ENCODE results near the gene ZFP92. TPM values are rescaled to one million over a fixed set of nuclear protein-coding genes. Genes with fewer than 3 reads are reported as not detected.

The ZFP92 gene
- total RNA-seq, 1 donor from 2014 or later, result 0.25 TPM

DNA sequence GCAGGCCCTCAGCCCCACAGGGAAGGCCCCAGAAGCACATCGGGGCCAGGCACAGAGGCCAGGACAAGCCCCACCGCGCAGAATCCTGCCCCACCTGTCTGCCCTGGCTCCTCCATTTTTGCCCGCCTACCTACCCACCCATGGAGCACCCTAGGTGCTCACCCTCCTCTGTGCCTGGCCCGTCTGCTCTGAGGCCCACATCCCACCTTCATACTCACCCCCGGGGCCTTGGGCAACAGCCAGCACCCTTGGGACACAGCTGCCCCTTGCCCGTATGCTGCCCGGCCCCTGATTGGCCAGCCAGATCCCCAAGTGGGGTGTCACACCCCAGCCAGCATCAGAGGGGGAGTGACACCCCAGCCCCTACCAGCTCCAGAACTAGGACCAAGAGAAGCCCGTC, 45.4 kb downstream of the ZFP92 start:
- Histone ChIP-seq H3K4me1 (no peaks in the 10 kb centered on the region), H3K4me3 (no peak overlapping the region), H3K27me3 (no peaks in the 10 kb centered on the region), H3K9me3 (no peaks in the 10 kb centered on the region), H3K36me3 (no peaks in the 10 kb centered on the region), H3K27ac (no peak overlapping the region)
- DNase-seq (ENCODE audit: extremely low spot score in 2 of 2), result no peak
- intact Hi-C loops (cut with DNase I), result no loop called here
- TF ChIP-seq CTCF (IDR thresholded peaks at IDR 0.05), result no peak
- TF ChIP-seq POLR2A (IDR thresholded peaks at IDR 0.05), result no peak
- no peak for TF ChIP-seq POLR2AphosphoS5 (IDR thresholded peaks at IDR 0.05; ENCODE audit: insufficient read depth in 1 of 2, low read depth in 1 of 2)

DNA sequence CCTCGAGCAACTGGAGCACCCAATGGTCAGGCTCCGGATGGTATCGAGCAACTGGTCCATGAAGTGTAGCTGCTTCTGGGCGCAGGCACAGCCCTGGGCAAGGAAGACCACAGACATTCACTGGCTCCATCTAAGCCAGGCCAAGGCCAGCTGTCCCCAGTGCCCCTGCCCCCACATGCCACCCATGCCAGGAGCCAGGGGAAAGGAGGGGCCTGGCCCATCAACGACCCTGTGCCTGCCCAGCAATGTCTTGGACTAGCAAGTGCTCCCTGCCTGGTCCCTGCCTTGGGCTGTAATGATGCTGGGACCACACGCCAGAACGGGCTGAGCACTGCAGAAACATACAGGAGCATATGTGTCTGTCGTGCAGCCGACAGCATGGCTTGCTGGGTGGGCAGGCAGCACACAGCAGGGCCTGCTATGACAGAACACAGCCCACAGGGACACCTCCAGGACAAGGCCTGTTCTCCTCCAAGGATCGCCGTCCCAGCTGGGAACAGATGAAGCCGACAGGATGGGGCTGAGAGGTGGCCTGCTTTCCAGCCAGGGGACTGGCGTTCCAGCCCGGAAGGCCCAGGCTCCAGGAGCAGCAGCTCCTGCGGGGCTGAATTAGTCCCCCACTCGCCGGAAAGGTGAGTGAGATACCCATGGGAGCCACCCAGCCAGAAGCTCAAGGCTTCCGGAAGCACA, 46.0 kb downstream of the ZFP92 start:
- H3K36me3 ChIP-seq, result no peaks in the 10 kb centered on the region
- H3K27me3 ChIP-seq, result no peaks in the 10 kb centered on the region
- no peaks in the 10 kb centered on the region for H3K4me1 ChIP-seq

DNA sequence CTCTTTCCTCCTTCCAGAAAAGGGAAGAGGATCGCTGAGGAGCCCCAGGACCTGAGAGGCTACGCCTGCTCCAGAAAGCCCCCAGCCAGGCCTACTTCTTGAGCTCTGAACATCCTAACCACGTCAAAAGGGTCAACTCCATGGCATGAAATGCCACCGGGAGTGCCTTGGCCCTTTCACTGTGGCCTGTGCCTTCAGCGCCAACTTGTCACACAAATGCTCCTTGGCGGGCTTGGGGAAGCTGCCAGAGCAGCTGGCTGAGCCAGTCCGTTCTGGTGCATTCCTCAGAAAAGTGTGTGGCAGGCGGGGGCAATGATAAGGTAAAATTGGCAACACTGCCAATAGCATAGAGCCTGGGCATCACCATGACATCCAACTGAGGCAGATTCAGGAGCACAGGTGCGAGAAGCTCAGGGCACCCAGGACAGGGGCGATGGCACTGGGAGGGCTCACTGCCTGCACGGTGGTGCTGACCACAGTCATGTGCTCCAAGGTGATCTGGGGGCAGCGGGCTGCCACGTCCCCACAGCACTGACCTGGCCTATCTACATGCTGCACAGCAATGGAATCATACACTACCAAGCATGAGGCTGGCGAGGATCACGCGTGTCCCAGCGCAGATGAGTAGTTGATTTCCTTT, 46.7 kb downstream of the ZFP92 start:
- no peaks in the 10 kb centered on the region for H3K9me3 ChIP-seq
- no peaks in the 10 kb centered on the region for H3K27me3 ChIP-seq
- intact Hi-C loops (cut with DNase I), result no loop called here
- no peak overlapping the region for H3K27ac ChIP-seq
- no peaks in the 10 kb centered on the region for H3K4me1 ChIP-seq
- H3K36me3 ChIP-seq, result no peaks in the 10 kb centered on the region
- TF ChIP-seq POLR2A (IDR thresholded peaks at IDR 0.05) (no peak), CTCF (IDR thresholded peaks at IDR 0.05) (no peak), POLR2AphosphoS5 (IDR thresholded peaks at IDR 0.05; ENCODE audit: insufficient read depth in 1 of 2, low read depth in 1 of 2) (no peak)
- no peak for DNase-seq (ENCODE audit: extremely low spot score in 2 of 2)
- no peak overlapping the region for H3K4me3 ChIP-seq

More for the DNA sequence above, 46.0 kb downstream of the ZFP92 start:
- no peak overlapping the region for H3K27ac ChIP-seq
- no peak for DNase-seq (ENCODE audit: extremely low spot score in 2 of 2)
- H3K9me3 ChIP-seq, result no peaks in the 10 kb centered on the region
- no peak overlapping the region for H3K4me3 ChIP-seq
- no peak for TF ChIP-seq POLR2AphosphoS5 (IDR thresholded peaks at IDR 0.05; ENCODE audit: insufficient read depth in 1 of 2, low read depth in 1 of 2)
- TF ChIP-seq CTCF (IDR thresholded peaks at IDR 0.05), result no peak
- no peak for TF ChIP-seq POLR2A (IDR thresholded peaks at IDR 0.05)
- intact Hi-C loops (cut with DNase I), result no loop called here

DNA sequence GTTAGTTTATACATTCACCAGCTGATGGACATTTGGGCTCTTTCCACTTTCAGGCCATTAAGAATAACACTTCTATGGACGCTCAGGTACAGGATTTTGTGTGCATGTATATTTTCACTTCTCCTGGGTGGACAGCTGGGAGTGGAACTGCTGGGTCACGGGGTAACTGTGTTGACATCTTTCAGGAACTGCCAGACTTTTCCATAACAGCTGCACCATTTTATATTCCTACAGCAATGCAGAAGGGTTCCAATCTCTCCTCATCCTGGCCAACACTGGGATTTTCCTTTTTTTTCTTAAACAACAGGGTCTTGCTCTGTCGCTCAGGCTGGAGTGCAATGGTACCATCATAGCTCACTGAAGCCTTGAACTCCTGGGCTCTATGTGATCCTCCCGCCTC, 47.2 kb downstream of the ZFP92 start:
- H3K27me3 ChIP-seq, result no peaks in the 10 kb centered on the region

More for the DNA sequence above, 47.2 kb downstream of the ZFP92 start:
- Histone ChIP-seq H3K36me3 (no peaks in the 10 kb centered on the region), H3K27ac (no peak overlapping the region), H3K4me3 (no peak overlapping the region), H3K9me3 (no peaks in the 10 kb centered on the region), H3K4me1 (no peaks in the 10 kb centered on the region)
- intact Hi-C loops (cut with DNase I), result no loop called here
- TF ChIP-seq CTCF (IDR thresholded peaks at IDR 0.05), result no peak
- TF ChIP-seq POLR2A (IDR thresholded peaks at IDR 0.05), result no peak
- no peak for TF ChIP-seq POLR2AphosphoS5 (IDR thresholded peaks at IDR 0.05; ENCODE audit: insufficient read depth in 1 of 2, low read depth in 1 of 2)
- DNase-seq (ENCODE audit: extremely low spot score in 2 of 2), result no peak
